Mesothelial cell of epicardium (in vitro differentiated cells): ENCODE results near the gene KRT38. TPM values are rescaled to one million over a fixed set of nuclear protein-coding genes. Genes with fewer than 3 reads are reported as not detected.

Source experiments
- DNase-seq, 2 experiments: peaks; one replicate each; pipeline ENCODE4 v3.0.0; 2021; ENCODE audit warnings: low spot score in 2 of 2; ENCODE audit not compliant: unreplicated experiment in 2 of 2
- H3K27ac Mint-ChIP-seq: 2 replicates; pipeline ENCODE4 v1.8.0; 2021; ENCODE audit warnings: mixed read lengths
- H3K27me3 Mint-ChIP-seq: 2 replicates; pipeline ENCODE4 v1.8.0; 2021; ENCODE audit warnings: low read depth, mixed read lengths
- H3K36me3 Mint-ChIP-seq: 2 replicates; pipeline ENCODE4 v1.8.0; 2021; ENCODE audit warnings: mixed read lengths
- H3K4me1 Mint-ChIP-seq: 2 replicates; pipeline ENCODE4 v1.8.0; 2021; ENCODE audit warnings: mixed read lengths
- H3K4me3 Mint-ChIP-seq: 2 replicates; pipeline ENCODE4 v1.8.0; 2021; ENCODE audit warnings: mild to moderate bottlenecking, moderate library complexity, mixed read lengths
- H3K9me3 Mint-ChIP-seq: 2 replicates; pipeline ENCODE4 v1.8.0; 2021; ENCODE audit warnings: mixed read lengths
- CTCF ChIP-seq: fragments of 200-600 bp; sonication (generic); IDR thresholded peaks from one replicate; pipeline ENCODE4 v1.5.0; 2021; ENCODE audit warnings: antibody characterized with exemption; ENCODE audit not compliant: unreplicated experiment
- total RNA-seq: library from RNA; stranded (reverse); gene quantifications from 3 replicates; pipeline ENCODE4 v1.2.1, GENCODE V29; 2021

KRT38 gene
- total RNA-seq, 1 donor from 2014 or later: not detected

- Mint-ChIP-seq H3K36me3 (no peaks in the 10 kb centered on the region), H3K27ac (no peak overlapping the region), H3K9me3 (no peaks in the 10 kb centered on the region), H3K27me3 (no peaks in the 10 kb centered on the region), H3K4me3 (no peak overlapping the region), H3K4me1 (peaks cover 11% of the 10 kb centered on the region)
- DNase-seq: no peak
- TF ChIP-seq CTCF: no peak
Observed at GRCh38 chr17:41483991-41484826, 43.4 kb upstream of the KRT38 start.

- no peak overlapping the region for H3K4me3 Mint-ChIP-seq
- no peak for TF ChIP-seq CTCF
- DNase-seq: no peak
- H3K27me3 Mint-ChIP-seq: no peaks in the 10 kb centered on the region
- no peaks in the 10 kb centered on the region for H3K9me3 Mint-ChIP-seq
- H3K36me3 Mint-ChIP-seq: no peaks in the 10 kb centered on the region
- no peak overlapping the region for H3K27ac Mint-ChIP-seq
- peaks cover 11% of the 10 kb centered on the region for H3K4me1 Mint-ChIP-seq
Observed at GRCh38 chr17:41483531-41483930, 42.7 kb upstream of the KRT38 start.

- Mint-ChIP-seq H3K4me1 (peaks cover 11% of the 10 kb centered on the region), H3K27ac (no peak within 1 kb of the TSS), H3K36me3 (no peaks in the 10 kb centered on the region), H3K4me3 (no peak within 1 kb of the TSS), H3K9me3 (no peaks in the 10 kb centered on the region), H3K27me3 (no peaks in the 10 kb centered on the region)
- TF ChIP-seq CTCF: no peak
- no peak for DNase-seq
Observed at GRCh38 chr17:41481036-41481435, 40.3 kb upstream of the KRT38 start, which contains the start of gene KRT35. TSS of gene KRT35 (minus strand) at chr17:41481151. CDS start at chr17:41481097, 54 bp downstream.

- Mint-ChIP-seq H3K27me3 (no peaks in the 10 kb centered on the region), H3K9me3 (no peaks in the 10 kb centered on the region), H3K4me1 (peaks cover 11% of the 10 kb centered on the region), H3K36me3 (no peaks in the 10 kb centered on the region), H3K4me3 (no peak overlapping the region), H3K27ac (no peak overlapping the region)
- no peak for TF ChIP-seq CTCF
- DNase-seq: no peak
Observed at GRCh38 chr17:41480581-41480980, 39.8 kb upstream of the KRT38 start.

- H3K9me3 Mint-ChIP-seq: no peaks in the 10 kb centered on the region
- no peak for TF ChIP-seq CTCF
- H3K36me3 Mint-ChIP-seq: no peaks in the 10 kb centered on the region
- peaks cover 11% of the 10 kb centered on the region for H3K4me1 Mint-ChIP-seq
- no peak for DNase-seq
- H3K27ac Mint-ChIP-seq: no peak overlapping the region
- no peak overlapping the region for H3K4me3 Mint-ChIP-seq
- no peaks in the 10 kb centered on the region for H3K27me3 Mint-ChIP-seq
Observed at GRCh38 chr17:41480136-41480535, 39.4 kb upstream of the KRT38 start.
